HUDEP-2 (cell line): Measurements from ENCODE around the gene ATG3.

Experiments used
- DNase-seq, 76 experiments: peaks; one replicate each; lab custom pipeline; 2025; ENCODE audit not compliant: unreplicated experiment in 76 of 76; lab: John Stamatoyannopoulos, UW

Gene ATG3

DNA sequence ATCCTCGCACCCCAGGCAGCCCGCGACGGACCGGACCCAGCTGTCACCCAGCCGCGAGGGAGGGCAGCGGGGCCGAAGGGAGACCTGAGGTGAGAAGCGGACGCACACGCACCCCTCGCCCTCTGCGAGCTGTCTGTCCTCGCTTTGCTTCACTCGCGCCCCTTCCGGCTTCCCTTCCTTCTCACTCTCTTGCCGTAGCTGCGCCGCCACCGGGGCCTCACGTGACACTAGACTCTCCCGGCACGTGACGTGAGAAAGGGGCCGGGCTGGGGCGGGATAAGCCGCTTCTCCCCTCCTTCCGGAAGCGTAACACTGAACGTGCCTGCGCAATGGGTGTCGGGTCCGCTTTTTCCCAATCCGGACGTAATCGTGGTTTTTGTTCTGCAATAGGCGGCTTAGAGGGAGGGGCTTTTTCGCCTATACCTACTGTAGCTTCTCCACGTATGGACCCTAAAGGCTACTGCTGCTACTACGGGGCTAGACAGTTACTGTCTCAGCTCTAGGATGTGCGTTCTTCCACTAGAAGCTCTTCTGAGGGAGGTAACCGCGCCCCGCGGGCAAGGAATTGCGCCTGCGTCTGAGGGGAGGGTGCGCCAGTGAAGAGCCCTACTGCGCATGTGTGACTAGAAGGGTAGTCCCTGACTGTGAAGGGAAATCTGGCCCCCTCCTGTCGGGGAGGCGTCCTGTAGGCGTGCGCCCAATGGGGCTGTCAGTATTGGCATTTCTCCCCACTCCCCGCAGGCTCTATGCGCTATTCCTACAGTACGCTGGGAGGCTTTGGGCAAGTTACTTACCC, at the start of gene ATG3, which contains the start of gene SLC35A5:
Gene ATG3, minus strand, starts transcription at position 229 of the 796 bp plus-strand sequence. CDS start 434 bp downstream, outside the sequence.
Gene SLC35A5, plus strand, starts transcription at position 312 of the 796 bp plus-strand sequence. CDS start 1,359 bp downstream, outside the sequence.
- peak; percentile 55 to 97 (median 95) for DNase-seq

DNA sequence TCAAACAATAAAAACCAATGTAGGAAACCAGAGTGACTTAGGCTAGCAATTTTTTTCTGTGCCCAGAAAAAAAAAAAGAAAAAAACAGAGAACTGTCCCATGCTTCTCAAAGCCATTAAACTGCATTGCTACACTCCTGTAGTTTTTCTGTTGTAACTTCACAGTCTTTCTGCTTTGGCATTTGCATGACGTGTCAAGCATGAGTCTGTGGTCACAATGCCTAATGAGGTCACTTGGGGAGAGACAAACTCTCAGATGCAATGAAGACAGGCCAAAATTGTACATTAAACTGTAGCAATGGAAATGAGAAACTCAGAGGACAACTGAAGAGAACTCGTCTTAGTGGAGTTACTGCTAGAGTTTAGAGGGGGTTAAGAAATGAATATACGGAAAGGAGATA, 48.4 kb upstream of the ATG3 start:
- no peak for DNase-seq

DNA sequence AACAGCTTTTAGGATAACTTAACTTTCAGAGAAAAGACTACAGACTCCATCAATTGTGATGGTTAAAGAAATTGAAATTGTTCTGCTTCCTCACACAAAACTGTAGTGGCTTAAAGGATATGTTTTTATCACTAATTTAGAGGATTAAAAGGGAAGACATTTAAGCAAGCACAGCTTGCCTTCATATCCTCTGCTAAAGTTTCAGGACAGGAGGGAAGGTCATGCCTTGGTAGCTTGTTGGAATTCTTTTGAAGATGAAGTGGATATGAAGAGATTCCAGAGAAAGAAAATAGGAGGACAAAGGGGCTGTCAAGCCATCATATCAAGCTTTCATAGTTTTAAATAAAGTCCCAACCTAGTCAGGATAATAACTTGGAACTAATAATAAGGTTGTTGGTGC, 46.1 kb upstream of the ATG3 start:
- no peak for DNase-seq

DNA sequence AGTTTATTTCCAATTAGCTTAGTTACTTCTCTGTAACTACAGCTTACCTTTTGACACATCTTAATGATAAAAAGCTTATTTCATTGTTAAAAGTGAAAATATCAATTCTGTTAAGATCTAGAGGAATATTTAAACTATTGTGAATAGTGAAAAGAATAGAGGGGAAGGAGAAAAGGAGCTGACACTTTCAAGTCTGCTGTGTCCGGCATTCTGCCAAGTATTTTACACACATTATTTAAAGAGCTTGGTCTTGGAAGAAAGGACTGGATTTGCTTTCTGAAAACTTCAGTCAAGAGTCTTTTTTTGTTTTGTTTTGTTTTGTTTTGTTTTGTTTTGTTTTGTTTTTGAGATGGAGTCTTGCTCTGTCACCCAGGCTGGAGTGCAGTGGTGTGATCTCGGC, 44.3 kb upstream of the ATG3 start:
- DNase-seq: no peak

DNA sequence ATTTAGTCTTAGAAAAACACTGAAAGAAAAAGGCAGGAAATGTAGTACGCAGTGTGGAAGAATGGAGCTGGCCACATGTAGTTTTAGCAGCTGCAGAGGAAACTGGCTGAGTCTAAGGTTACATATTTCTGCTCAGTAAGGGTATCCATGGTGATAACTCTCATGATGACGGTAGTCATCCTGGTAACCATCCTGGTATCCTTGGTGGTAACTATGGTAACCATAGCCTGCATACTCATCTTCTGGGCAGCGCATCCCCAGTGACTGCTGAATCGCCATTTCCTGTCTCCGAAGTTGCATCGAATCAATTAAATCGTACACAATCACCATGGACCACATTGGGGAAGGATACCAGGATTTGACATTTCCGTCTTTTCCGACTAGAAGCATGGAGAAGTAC, 43.5 kb upstream of the ATG3 start:
- no peak for DNase-seq

DNA sequence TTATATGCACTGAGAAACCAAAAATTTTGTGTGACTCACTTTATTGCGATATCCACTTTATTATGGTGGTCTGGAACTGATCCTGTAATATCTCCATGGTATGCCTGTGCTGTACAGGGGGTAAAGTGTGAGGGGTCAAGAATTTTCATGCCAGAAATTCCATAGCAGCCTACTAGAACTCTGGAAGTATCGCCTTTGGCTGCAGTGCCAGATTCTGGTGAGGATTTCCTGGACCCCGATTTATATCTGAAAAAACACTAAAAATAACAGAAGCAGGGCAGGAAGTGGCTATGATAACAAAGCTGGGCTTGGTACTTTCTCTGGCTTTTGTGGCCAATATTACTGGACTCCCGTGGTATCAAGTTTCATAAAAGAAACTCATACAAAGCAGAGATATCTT, 42.8 kb upstream of the ATG3 start:
- no peak for DNase-seq

DNA sequence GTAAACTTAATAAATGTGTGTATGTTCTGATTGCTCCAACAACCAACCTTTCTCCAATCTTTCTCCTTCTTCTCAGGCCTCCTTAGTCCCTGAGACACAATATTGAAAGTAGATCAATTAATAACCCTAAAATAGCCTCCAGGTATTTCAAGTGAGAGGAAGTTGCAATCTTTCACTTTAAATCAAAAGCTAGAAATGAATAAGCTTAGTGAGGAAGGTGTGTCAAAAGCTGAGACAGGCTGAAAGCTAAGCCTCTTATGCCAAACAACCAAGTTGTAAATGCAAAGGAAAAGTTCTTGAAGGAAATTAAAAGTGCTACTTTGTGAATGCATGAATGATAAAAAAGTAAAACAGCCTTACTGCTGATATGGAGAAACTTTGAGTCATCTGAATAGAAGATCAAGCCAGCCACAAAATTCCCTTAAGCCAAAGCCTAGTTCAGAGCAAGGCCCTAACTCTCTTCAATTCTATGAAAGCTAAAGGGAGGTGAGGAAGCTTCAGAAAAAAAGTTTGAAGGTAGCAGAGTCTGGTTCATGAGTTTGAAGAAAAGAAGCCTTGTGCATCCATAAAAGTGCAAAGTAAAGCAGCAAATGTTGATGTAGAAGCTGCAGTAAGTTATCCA, 40.6 kb upstream of the ATG3 start:
- DNase-seq: no peak

DNA sequence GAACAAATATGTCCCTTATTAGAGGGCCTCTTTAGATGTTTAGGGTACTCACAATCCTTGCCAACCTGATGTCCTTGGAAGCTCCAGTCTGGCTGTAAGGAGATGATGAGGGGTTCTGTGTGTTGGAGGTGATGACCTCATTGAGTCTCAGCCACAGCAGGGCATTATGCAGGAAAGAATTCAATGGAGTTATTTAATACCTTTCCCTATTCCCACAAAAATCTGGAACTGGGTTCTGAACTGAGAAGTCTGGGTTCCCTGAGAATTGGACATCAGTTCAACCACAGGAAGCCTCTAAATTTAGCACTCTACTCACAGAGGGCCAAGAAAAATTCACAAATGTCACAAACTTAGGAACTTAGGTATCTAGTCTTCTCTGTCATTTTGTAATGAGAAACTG, 37.0 kb upstream of the ATG3 start:
- DNase-seq: no peak

DNA sequence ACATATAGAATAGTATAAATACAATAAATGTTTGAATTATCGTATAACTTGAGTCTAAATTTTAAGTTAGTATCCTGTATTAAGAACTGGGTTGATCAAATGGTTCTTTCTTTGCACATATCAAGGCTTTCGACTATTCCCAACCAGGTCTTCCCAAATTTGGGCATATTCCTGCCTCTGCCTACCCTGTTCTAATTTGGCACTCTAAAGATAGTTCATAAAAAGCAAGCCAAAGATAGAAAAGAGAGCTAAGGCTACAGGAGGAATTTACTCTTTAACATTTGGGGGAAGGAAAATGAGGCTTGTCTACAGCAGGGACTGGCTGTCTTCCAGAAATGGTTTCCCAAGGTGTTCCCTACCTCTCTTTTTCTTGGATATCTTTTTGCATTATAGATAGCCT, 36.2 kb upstream of the ATG3 start:
- no peak for DNase-seq

DNA sequence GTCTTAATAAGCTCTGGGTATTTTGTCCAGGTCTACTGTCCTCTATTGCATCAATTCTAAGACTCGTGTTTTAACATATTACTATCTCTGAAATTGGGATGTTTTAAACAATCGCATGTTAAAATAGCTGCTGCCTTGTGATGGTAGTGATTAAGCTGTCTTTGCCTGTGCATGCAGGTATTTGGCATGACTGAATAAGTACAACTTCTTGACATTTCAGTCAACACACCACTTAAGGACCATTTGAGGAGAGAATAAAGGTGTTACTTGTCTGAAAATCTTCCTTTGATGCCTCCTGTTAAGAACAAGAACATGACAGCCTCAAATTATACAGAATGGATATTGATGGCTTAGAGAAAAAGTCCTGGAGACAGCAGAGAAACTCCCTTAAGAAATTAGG, 33.1 kb upstream of the ATG3 start:
- DNase-seq: no peak

DNA sequence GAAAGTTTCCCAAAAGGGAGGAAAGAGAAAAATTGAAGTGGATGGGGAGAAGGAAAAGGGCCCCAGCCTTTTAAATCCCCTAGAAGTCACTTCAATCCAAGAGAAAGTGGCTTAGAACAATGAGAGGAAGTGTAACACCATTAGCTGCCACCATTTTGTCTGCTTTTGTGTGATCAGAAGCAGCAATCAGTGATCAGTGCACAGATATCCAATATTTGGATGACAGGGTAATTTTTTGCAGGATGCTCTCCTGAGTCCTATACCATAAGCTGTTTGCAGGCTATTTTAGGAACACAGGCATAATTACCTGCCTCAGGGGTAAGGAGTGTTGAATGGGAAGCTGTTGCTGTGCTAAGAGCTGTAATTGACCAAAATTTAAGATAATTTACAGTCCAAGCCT, 31.5 kb upstream of the ATG3 start:
- no peak for DNase-seq

DNA sequence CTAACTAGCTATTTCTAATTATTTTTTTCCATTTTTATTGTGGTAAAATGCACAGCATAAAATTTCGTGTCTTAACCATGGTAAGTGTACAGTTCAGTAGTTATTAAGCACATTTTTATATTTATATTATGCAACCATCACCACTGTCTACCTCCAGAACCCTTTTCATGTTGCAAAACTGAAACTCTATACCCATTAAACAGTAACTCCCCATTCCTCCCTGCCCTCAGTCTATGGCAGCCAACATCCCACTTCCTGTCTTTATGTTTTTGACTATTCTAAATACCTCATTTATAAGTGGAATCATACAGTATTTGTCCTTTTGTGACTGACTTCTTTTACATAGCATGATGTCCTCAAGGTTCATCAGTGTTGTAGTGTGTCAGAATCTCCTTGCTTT, 25.6 kb upstream of the ATG3 start:
- DNase-seq: no peak

DNA sequence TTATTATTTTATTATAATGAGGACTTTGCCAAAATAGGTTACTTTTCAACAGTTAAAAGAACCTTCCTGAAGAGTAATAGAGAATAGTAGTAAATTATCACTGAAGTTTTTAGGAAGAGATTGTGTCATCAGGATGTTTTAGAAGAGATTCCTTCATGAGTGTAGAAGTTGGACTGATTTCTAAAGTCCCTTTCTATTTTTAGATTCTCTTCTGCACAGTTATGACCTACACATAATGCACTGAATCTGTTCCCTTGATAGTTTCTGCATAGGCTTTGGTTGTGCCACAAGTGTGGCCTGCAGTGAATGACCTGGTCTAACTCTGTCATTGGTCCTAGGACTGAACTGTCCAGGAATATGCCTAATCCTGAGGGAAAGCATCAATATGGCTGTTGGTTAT, 24.0 kb upstream of the ATG3 start:
- no peak for DNase-seq

DNA sequence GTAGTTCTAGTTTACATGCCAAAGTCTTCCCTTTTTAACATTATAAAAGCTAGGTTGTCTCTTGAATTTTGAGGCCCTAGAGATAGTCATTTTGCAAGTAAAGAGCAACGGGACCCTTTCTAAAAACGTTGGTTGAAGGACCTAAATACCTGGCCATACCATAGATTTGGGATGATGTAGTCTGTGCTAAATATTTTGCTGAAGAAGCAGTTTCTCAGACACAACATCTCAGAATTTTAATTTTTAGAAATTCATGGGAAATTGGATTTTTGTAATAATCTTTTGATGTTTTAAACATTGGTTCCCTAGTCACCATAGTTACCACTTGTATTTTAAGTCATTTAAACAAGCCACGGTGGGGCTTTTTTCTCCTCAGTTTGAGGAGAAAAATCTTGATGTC, 21.3 kb upstream of the ATG3 start:
- no peak for DNase-seq

DNA sequence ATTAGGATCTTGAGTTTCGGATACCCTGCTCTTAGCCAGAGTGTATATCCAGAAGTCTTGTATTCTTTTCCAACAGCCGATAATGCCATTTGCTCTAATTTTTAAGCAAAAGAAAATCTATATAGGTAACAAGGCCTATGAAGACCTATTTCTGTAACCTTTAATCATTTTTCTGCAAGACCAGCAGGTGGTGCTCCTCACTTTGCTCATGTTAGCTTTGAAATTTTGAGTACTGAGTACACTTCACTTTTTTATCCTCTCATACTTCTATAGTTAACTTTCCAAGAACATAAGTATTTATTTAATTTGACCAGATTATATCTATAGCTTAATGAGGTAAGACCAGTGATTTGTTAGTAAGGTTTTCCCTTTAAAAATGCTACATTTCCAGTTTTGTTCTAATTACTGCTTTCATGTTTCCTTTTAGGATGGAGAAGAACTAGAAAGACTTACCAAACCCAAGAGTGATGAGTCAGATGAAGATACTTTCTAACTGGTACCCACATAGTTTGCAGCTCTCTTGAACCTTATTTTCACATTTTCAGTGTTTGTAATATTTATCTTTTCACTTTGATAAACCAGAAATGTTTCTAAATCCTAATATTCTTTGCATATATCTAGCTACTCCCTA, 20.6 kb upstream of the ATG3 start:
- DNase-seq: peak in 17 of 76 experiments; percentile 1 to 44 (median 13)

DNA sequence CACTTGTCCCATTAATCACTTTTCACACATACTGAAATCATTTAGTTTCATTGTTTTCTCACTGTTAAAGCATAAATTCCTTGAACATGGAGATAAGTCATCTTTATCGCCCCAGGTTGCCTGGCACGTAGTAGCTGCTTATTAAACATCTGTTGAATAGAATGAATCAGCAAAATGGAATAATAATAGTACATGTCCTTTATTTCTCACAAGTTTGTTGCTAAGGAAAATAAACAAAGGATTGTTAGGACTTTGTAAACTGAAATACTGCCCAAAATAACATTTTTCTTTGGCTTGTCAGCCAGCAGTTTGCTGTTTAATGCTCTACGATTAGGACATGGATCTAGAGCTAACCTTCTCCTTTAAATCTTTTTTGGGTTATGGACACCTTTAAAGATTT, 17.9 kb upstream of the ATG3 start:
- DNase-seq: no peak

DNA sequence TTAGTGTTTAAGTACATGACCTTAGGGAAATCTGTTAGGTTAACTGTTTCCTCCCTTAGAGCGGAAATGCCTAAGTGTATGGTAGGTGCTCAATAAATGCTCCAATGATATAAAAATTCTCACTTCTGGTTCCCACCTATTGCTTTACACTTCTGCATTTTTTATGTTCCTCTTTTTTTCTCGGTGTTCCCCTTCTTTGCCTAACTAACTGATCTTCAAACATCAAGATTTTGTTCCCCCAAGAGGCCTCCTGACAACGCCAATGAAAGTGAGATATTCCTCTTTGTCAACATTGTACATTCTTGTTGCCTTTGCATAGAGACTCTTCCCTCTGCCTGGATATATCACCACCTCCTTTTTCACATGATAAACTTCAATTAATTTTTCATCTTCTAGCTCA, 17.5 kb upstream of the ATG3 start:
- DNase-seq: no peak

DNA sequence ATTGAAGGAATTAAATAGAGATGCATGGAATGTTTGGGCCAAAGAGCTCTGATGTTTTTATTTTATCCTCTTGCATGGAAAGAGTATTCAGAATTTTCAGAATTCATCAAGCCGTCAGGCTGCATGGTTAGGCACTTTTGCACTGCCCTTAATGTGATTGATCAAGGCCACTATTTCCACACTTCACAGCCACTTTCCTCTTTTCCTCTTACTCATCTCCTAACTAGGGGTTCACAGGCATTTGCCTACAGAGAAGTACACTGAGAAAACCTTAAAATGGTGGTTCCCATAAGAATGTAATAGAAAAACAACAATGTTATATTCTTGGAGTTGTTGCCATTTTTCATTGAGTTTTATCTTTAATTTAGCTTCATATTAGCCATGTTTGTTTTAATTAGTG, 10.9 kb upstream of the ATG3 start:
- DNase-seq: no peak

DNA sequence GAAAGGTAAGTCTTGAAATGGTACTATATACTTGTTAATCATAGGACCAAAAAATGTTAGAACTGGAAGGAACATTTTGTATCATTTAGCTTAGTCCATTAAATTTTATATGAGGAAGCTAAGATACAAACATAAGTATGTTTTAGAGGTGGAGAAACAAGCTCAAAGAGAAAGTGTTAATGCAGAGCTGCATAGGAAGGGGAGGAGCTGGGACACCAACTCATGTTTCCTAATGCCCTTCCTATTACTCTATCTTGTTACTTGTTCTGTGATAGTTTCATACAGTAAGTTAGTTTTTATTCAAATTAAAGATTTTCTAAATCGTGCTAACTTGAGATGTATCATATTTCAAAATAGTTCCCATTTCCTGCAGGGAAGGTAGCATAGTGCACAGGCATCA, 7.5 kb upstream of the ATG3 start:
- DNase-seq: no peak

DNA sequence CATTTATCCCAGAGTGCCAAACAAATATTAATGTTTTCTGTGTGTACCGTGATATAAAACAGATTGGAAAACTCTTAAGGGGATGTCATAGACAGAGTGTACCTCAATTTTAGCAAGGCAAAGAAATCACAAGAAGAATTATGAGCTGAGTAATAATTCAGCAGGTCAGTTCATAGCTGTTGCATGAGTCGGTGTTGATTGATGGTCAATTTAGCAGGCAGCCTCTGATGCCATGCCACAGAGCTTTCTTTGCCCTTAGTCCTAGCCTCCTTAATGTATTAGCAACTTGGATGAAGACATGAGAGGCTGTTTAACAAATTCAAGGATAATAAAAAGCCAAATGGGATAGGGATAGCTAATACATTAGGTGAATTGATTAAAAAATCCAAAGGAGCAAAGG, 6.9 kb upstream of the ATG3 start:
- no peak for DNase-seq

DNA sequence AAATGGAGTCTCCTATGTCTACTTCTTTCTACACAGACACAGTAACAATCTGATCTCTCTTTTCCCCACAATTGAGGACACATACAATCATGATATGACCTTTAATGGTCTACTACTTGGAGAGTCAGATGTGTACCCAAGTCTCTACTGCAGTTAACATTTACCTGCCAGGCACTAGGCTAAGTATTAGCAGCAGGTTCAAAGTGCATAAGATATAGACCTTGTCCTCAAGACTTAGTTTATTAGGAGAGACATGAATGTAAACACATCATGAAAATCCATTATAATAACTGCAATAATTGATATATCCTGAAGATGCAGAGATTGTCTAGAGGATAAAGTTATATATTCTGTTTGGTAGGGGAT, 3.2 kb upstream of the ATG3 start:
- DNase-seq: no peak
